Measurements from ENCODE around the gene COL15A1.

The COL15A1 gene

DNA sequence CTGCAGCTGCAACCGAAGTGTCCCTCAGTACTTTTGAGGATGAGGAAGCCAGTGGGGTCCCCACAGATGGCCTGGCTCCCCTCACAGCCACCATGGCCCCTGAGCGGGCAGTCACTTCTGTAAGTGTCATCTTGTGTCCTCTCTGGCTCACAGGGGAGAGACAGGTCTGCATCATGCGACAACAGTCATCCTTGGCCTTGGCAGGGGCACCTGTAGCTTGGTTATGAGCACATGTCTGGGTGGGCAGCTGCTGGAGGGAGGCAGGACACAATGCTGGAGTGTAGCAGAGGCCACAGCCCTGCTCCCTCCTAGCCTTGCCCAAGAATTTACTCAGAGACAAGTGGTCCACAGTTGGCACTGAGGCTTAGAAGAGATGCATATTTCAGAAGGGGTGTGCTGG lies 71.7 kb downstream of the COL15A1 start:
- no peak for DNase-seq (ENCODE audit: low read depth in 2 of 2)

DNA sequence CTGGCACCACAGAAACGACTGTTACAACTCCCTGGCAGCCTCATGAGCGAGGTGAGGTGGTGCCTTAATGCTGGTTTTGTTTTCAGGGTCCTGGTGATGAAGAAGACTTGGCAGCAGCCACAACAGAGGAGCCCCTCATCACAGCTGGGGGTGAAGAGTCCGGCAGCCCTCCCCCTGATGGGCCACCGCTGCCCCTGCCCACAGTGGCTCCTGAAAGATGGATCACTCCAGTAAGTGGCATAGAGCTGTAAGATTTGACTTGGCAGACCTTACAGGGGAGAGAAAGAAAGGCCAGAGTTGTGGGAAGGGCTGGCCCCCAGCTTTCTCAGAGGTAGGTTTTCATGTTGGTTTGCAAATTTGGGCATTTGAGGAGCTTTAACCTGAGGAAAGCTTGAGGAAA lies 72.2 kb downstream of the COL15A1 start:
- no peak for DNase-seq (ENCODE audit: low read depth in 2 of 2)

DNA sequence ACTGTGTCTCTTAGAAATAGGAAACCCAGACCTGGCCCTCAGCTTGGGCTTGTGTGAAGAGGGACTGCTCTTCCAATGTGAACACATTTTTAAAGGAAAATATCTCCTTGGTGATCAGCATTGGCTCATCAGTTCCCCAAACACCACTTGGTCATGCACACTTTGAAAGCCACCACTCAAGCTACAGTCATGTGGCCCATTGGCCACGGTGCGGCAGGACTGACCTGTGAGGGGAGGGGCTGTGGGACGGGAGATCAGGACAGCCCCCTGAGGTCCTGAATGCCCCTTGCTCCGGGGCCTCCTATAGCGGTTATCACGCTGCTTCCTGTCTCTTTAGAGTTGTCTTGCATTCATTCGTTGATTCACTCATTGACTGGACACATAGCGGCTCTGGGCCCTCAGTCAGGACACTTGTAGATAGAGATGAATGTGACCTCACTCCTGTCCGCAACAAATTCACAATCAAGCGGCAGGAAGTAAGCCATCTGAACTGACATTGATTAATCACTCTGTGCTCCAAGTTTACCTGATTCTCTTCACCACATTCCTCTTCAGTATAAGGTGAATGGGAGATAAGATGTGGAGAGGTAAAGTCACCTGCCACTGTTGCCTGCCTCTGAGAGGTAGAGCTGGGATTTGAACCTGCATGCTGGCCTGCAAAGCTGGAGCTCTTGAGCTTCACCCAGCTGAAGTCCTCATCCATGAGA lies 73.1 kb downstream of the COL15A1 start:
- no peak for DNase-seq (ENCODE audit: low read depth in 2 of 2)

DNA sequence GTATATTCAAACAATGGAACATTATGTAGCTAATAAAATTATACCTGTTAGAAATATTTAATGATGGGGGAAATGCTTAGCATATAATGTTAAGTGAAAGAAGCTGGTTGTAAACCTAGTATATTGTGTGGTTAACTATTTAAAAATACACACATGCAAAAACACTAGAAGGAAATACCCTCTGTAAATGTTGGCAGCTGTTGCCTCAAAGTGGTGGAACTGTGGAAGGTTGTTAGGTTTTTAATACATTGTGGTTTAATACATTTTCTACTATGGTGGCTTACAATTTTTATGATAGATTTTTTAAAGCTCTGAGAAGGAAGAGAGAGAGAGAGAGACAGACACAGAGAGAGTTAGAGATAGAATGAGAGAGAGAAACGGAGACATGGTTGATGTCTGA lies 74.9 kb downstream of the COL15A1 start:
- no peak for DNase-seq (ENCODE audit: low read depth in 2 of 2)

DNA sequence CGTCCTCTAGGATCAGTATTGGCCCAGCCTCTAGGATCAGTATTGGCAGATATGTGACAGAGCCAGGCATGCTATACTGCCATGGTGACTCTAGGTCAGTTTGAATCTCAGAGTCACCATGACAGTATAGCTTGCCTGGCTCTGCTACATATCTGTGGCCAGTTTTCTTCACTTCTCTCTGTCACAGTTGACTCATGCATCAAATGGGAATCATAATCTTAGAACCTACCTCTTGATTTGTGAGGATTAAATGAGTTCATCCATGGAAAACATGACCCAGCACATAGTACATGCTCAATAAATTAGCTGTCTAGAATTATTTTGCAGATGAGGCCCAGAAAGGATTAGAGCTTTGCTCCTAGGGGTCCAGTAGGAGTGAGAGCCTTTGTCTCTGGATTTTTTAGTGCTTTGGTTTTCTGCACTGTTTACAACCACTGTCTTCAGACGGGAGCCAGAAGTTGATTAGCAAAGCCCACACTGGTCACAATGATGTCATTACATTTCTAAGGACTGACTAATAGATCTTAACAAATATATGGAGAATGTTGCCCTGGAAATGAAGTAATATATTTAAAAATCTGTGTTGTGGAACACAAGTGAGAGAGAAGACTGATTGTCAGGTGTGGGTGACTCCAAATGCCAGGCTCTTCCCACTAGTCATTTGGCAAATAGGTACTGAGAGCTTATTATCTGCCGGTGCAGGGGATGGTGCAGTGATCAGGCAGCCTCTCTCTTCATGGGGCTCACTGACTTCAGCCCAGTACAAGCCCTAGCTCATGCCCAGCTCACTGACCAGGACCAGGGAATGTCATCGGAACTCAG lies 76.0 kb downstream of the COL15A1 start:
- no peak for DNase-seq (ENCODE audit: low read depth in 2 of 2)

DNA sequence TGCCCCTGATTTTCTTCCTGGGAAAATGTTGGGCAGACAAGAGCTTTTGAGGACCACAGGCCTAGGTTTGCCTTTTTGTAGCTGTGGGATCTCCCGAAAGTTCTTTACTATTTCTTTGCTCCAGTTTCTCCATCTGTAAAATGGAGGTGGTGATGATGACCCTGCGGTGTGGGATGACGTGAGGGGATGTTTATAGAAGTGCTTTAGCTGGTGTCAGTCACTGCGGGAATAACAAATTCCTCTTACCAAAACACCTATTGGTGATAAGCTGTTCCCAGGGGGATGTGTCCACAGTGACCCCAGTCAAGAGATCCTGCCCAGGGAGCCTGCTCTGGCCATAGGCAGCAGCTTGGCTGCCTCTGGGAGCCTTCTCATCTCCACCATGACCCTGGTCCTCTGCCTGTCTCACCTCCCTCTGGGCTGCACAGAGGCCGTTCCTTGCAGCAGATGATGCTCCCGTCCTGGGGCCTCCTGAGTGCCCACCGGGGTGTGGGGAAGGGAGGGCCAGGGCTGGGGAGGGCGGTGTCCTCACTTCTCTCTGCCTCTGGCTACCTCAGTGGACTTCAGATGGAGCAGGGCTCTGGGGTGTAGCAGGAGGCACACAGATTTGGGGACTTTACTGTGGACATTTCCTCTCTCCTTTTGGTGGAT lies 77.2 kb downstream of the COL15A1 start:
- DNase-seq (ENCODE audit: low read depth in 2 of 2), result no peak

DNA sequence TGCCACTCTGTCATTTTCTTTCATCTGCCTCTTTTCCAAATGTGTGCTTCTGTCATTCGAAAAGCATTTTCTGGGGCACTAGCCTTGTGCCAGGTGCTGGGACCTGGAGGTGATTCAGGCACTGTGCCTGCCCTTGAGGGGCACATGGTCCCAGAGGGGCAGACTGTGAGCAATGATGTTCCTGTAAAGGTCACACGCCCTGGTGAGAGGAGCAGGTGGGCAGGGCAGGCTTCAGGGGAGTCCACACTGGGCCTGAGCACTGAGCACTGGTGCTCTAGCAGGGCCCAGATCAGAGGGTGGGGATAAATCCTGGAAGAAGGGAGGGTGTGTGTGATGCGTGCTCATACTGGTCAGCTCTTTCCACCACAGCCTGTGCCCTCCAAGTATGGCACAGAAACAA lies 77.8 kb downstream of the COL15A1 start:
- DNase-seq (ENCODE audit: low read depth in 2 of 2), result no peak

DNA sequence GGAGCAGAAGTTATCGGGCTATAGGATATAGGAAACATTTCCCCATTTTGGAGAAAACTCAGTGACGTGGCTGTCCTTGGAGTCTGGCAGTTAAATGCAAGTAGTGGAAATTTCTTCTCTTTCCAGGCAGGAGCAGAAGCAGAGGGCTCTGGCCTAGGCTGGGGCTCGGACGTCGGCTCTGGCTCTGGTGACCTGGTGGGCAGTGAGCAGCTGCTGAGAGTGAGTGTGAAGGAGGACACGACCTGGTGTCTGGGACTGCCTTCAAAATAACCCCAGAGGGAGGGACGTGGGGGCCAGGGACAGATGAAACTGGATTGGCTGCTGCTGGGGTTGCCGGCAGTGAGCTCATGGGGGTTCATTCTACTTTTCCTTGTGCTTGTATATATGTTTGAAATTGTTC lies 79.5 kb downstream of the COL15A1 start:
- DNase-seq (ENCODE audit: low read depth in 2 of 2), result no peak

DNA sequence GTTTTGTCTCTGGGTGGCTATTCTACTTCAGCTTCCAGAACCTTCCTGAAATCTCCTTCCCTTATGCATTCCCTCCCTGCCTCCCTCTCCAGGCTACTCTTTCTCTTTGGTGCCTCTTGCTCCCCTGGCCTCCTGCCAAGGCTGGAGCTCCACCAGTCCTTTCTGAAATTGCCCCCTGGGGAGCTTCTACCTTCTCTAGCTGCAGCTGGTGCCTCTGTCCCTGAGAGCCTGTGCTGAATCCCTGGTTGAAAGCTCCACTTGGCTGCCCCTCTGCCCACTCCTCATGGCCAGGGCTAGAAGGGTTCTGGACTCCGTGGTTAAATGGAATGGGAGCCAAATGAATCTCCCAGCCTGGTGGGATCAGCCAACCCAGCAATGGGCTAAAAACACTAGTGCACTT lies 80.1 kb downstream of the COL15A1 start:
- no peak for DNase-seq (ENCODE audit: low read depth in 2 of 2)

DNA sequence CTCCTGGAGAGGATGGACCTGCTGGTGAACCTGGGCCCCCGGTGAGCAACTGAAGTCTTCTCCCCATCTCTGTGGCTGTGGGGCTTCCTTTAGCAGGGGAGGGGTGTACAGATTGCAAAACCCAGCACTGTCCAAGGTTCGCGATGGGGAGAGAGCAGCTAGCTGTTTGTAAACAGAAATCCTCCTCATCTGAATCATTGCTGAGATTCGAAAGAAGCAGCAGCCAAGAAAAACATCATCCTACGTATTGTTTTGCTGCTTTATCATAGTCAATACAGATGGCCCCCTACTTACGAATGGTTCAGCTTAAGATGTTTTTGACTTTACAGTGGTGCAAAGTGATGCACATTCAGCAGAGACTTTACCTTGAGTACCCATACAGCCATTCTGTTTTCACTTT lies 81.3 kb downstream of the COL15A1 start:
- DNase-seq (ENCODE audit: low read depth in 2 of 2), result no peak

DNA sequence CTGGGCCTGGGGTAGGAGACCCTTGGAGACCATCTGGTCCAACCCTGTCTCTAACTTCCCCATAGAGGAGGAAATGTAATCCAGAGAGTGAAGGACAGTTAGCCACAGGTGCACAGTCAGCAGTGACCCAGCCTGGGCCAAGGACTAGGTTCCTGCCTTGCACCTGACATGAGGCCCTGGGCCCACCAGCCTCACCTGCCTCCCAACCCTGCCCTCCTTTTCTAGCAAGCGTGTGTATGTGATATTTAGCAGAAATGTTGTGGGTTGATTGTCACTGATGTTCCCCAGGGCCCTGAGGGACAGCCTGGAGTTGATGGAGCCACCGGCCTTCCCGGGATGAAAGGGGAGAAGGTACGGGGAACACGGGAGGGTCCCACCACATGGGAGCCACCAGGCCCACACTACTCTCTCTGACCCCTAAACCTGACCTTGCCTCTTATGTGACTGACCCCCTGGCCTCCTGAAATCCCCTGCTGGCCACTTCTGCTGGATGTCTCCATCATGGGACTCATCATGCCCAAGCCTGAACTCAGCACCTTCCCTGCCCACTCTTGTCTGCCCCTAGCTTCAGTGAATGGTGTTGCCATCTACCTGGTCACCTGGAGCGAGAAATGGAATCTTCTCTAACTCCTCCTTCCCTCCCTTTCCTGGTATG lies 82.0 kb downstream of the COL15A1 start:
- DNase-seq (ENCODE audit: low read depth in 2 of 2), result no peak

DNA sequence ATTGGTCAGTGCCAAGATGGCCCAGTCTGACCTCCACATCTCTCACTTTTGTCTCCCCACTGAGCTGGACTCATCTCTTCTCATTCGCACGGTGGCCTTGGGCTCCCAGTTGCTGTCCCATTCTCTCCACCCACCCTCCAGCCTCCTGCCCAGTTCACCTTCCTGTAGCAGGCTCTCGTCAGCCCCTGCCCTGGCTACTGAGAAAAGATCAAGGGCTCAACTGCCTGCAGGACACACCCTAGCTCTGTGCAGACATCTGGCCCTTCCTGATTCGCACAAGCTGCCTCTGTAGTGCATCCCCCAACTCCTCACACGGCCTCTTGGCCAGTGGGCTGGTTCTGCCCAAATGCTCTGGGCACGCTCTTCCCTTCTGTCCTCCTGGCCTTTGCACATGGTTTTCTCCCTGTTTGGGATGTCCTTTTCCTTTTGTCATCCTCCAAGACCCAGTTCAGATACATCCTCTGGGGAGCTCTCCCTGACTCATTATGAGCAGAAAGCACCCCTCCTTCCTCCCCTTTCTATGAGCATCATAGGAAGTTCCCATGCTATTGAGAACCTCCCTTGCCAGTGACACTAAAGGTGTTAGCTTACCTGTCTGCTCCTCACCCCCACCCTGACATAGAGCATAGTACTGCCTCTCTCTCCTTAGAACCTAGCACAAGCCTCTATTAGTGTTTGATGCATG lies 82.7 kb downstream of the COL15A1 start:
- no peak for DNase-seq (ENCODE audit: low read depth in 2 of 2)

DNA sequence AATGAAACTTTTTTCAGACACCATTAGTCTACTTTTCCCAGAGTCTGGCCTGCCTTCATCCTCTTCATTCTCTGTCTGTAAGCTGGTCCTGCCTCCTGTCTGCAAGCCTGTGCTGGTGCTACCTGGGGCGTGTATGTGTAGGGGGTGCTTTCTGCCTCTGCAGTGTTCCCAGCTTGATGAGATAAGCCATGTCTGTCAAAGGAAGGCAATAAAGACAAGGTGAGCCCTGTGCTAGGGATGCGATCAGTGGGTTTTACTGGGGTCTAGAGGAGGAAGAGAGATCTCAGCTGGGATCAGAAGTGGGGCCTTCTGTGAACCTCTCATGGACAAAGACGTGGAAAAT lies 83.2 kb downstream of the COL15A1 start:
- DNase-seq (ENCODE audit: low read depth in 2 of 2), result no peak

DNA sequence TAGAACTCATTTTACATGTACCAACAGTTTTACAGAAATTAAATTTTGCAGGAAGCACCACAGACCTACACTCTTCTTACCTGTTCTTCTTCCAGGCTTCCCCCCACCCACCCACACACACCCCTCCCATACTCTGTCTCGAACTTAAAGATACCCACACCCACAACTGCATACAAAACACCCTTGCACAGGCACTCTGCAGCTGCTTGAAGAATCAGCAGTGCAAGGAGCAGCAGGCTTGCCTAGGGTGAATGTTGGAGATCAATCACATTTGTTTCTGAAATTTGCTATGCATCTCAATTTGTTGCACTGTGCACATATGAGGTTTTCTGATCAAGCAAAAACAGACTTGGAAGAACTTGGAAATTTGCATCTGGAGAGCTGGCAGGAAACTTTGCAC lies 83.7 kb downstream of the COL15A1 start:
- DNase-seq (ENCODE audit: low read depth in 2 of 2), result no peak

DNA sequence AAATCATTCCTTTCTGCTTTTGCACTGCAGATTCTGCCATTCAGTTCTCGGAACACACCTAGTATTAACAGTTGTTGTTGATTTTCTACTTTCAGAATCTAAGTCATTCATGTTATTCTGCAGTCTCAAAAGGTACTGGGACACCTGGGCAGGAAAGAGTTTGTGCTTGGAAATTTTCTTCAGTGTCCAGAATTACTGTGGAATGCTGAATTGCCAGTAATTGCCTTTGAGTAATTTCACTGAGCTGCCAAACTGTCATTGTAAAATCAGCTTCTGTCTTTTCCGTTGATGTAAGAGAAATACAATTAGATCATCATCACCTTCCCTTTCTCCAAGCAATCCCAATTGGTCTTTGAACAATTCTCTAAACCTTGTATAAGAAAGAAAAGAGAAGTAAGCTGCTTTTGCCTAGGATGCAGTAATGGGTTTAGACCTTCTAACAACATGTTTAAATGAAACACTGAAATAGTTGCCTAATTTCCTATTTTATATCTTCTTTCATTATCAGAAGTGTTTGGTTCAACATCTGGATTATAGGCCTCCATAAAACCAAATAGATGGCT lies 85.5 kb downstream of the COL15A1 start:
- DNase-seq (ENCODE audit: low read depth in 2 of 2), result no peak

DNA sequence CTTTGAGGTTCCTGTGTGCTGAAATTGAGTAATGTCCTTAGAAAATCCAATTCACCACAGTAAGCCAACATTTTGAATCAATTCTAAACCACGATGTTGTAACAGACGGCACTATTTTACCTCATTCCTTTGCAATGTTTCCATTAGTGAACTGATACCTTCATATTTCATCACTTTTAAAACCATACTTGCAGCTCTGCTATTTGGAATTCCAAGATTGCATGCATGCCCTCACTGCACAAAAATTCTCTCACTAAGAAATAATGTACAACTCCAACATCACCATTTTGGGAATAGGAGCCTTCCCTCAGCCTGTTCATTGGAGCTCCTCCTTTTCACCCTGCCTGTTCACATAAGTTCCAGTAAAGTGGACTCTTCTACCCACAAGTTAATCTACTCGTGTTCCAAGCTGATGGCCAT lies 86.4 kb downstream of the COL15A1 start:
- no peak for DNase-seq (ENCODE audit: low read depth in 2 of 2)

DNA sequence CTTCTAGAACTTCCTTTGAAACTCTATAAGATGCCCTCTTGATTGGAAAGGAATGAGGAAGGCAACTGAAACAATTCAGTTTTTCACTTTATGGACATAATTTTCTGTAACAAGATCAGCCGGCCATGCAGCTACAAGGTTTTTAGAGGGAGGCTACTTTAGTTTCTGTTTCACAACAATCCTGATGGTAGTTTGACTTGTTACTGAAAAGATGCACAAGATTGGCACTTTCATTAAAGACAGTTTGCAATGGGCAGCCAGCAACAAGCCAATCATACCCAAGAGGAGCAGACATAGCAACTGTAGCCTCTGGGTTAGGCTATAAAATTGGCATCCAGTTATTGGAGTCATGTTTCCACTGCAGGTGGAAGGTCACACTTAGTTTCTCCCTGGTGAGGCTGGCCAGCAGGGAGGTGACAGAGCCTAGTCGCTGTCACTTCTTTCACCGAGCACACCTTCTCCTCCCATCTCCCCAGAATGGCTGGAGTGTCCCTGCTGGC lies 87.0 kb downstream of the COL15A1 start:
- no peak for DNase-seq (ENCODE audit: low read depth in 2 of 2)

DNA sequence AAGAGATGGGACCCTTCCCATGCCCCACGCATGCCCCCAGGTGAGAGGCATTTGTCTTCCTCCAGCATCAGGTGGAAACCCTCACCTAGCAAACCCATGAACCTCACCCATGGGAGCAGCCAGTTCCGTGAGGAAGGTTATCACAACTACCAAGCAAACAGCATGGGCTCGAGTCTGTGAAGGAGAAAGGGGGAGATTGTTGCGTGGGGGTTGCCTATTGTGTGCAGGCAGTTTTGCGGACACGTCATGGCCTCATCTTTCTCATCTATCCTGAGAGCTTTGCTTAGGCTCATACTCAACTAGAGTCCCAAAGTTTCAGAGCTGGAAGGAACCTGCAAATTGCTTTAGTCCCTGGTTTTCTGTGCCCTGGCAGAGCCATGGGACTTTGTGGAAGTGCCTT lies 87.6 kb downstream of the COL15A1 start:
- no peak for DNase-seq (ENCODE audit: low read depth in 2 of 2)

DNA sequence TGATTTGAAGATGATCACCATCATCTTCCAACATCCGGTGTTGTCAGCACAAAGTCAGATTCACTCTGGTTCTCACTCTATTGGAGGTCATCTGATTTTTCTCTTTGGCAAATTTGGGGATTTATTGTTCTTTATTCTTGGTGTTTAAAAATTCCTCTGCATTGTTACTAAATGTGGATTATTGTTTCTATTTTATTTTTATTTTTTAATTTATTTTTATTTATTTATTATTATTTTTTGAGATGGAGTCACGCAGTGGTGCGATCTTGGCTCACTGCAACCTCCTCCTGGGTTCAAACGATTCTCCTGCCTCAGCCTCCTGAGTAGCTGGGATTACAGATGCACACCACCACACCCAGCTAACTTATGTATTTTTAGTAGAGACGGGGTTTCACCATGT lies 88.3 kb downstream of the COL15A1 start:
- no peak for DNase-seq (ENCODE audit: low read depth in 2 of 2)

DNA sequence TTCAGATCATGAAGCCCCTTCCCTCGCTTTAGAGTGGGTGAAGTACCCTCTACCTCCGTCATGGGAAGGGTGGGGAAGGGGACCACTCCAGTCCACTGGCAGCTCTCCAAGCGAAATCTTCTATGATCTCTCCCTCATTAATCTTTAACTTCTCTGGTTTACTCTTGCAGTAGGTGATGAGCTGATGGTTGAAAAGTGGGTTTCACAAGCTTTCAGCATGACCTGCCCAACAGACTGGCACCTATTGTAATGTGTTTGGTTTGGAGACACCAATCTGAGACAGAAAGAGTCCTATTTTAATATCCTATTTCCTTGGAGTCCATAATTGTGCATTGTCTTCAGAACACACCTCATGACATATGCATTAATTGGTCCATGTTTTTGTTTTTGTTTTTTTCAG lies 90.4 kb downstream of the COL15A1 start:
- no peak for DNase-seq (ENCODE audit: low read depth in 2 of 2)

DNA sequence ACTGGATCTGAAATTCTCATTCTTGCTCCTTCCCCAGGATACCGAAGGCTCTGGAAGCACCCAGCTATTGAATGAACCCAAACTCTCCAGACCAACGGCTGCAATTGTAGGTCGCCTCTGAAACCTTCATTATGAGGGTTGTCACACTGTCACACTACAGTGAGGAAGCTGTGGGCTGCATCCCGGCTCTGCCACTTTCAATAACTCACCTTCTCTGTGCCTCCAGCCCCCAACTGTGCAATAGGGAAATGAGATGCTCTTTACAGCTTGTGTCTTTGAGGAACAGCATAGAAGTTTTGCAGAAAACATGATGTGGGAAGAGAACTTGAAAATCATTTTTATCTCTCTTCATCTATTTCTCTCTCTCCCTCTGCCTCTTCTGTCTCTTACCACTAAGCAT lies 91.6 kb downstream of the COL15A1 start:
- DNase-seq (ENCODE audit: low read depth in 2 of 2), result no peak
